ENCODE results near the gene PEX11G. TPM values are rescaled to one million over a fixed set of nuclear protein-coding genes. Genes with fewer than 3 reads are reported as not detected.

PEX11G gene
- total and polyA plus RNA-seq, 8 donors, result 3.9 to 8.8 (median 5.5) TPM; not detected in 3

DNA sequence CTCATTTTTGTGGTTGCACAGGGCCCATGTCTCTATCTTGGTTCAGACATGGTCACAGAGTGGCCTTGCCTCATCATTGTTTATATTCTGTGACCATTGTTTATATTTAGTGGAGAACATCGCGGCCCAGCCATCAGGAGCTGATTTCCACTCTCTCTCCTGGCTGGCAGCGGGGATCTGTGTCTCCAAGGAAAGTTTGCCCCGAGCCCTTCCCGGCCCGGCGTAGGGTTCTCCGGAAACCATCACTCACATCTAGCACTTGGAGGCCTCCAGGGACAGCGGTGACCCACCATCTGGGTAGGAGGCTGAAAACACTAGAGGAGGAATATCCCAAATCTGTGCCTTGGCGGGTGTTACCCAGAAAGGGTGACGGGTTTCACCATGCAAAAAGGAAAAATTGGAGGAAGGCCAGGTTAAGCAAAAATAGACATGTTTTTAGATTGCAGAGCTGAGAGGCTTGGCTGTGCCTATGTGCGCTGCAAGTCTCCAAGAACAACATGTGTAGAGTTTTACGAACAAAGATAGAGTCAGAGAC, 26.3 kb upstream of the PEX11G start:
- TF ChIP-seq POLR2A (IDR thresholded peaks at IDR 0.05) (no peak), CTCF (IDR thresholded peaks at IDR 0.05) (no peak), EP300 (IDR thresholded peaks at IDR 0.05) (peak; percentile 88), POLR2AphosphoS5 (IDR thresholded peaks at IDR 0.05) (peak; percentile 68 to 77 (median 75))
- DNase-seq, result peak; percentile 43 to 51
- Histone ChIP-seq H3K27ac (peak overlapping the region; percentile 81 to 94 (median 87)), H3K4me1 (peaks cover 12 to 42% (median 25%) of the 10 kb centered on the region in 4 donors), H3K36me3 (peaks cover 0 to 13% (median 12%) of the 10 kb centered on the region in 4 donors), H3K4me3 (peak overlapping the region; percentile 59 to 83 (median 74)), H3K9me3 (no peaks in the 10 kb centered on the region), H3K27me3 (peaks cover 0 to 6% (median 0%) of the 10 kb centered on the region in 3 donors)
- intact Hi-C loops (cut with DNase I; ENCODE audit: low total_unique reads), result no loop called here
- 60 to 73% (median 72%) methylated on average over 13 of the region's 13 CpGs for WGBS, 5 donors

DNA sequence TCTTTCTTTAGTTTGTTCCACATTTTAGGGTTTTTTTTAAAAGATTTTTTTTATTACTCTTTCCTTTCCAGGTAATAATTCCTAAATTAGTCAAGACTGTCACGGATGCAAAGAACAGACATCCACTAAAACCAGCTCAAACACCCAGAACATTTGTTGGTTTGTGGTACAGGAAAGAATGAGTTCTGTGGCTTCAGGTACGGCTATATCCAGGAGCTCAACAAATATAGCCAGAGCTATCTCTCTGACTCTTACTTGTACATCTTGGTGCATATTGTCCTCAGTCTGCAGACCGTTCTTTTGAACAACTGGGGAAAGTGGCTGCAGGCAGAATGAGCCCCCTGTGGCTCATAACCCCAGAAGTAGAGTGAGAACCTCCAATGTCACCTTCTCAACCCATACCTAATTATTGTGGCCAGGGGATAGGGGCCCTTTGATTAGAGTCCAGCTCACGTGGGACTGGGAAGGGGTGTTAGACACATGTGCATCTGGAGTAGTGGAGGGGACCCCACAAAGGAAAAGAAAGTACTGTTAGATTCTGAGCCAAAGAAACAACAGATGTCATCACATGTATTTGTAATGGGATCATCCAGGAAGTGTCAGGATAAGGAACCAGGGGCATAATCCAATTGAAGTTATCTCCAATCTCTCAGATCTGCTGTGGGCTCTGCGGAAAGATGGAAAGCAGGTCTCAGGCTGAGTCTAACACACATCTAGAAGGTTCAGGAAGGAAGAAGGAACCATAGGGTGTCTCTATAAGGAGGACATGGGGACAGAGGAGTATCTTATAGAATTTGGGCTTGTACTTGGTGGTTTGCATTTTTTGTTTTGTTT, 25.2 kb upstream of the PEX11G start:
- intact Hi-C loops (cut with DNase I; ENCODE audit: low total_unique reads), result no loop called here

GRCh38 chr19:7512400-7512851, 23.6 kb upstream of the PEX11G start:
- no peak for TF ChIP-seq POLR2A (IDR thresholded peaks at IDR 0.05)
- no peak for TF ChIP-seq EP300 (IDR thresholded peaks at IDR 0.05)
- no peak for TF ChIP-seq CTCF (IDR thresholded peaks at IDR 0.05)
- no peak for TF ChIP-seq POLR2AphosphoS5 (IDR thresholded peaks at IDR 0.05)
- whole genome bisulfite sequencing, 5 donors, result 50 to 57% (median 51%) methylated on average over 6 of the region's 6 CpGs
- intact Hi-C loops (cut with DNase I; ENCODE audit: low total_unique reads), result no loop called here
- Histone ChIP-seq H3K4me3 (no peak overlapping the region), H3K9me3 (no peaks in the 10 kb centered on the region), H3K27ac (no peak overlapping the region), H3K4me1 (peaks cover 11 to 40% (median 25%) of the 10 kb centered on the region in 4 donors), H3K27me3 (peaks cover 0 to 6% (median 0%) of the 10 kb centered on the region in 3 donors), H3K36me3 (no peaks in the 10 kb centered on the region)
- no peak for DNase-seq

More for the DNA sequence above, 25.2 kb upstream of the PEX11G start:
- Histone ChIP-seq H3K4me1 (peaks cover 12 to 42% (median 25%) of the 10 kb centered on the region in 4 donors), H3K9me3 (no peaks in the 10 kb centered on the region), H3K27me3 (peaks cover 0 to 6% (median 0%) of the 10 kb centered on the region in 3 donors), H3K27ac (peak overlapping the region in 4 of 5 donors; percentile 81 to 94 (median 87)), H3K4me3 (no peak overlapping the region), H3K36me3 (peaks cover 0 to 1% (median under 1%) of the 10 kb centered on the region in 4 donors)
- WGBS, 5 donors, result 84 to 87% (median 85%) methylated on average over 5 of the region's 5 CpGs
- DNase-seq, result no peak
- TF ChIP-seq POLR2AphosphoS5 (IDR thresholded peaks at IDR 0.05) (no peak), CTCF (IDR thresholded peaks at IDR 0.05) (no peak), EP300 (IDR thresholded peaks at IDR 0.05) (no peak), POLR2A (IDR thresholded peaks at IDR 0.05) (no peak)

GRCh38 chr19:7509625-7510024, 20.8 kb upstream of the PEX11G start:
- intact Hi-C loops (cut with DNase I; ENCODE audit: low total_unique reads), result no loop called here
- H3K4me1 ChIP-seq, result peaks cover 14 to 32% (median 22%) of the 10 kb centered on the region in 4 donors
- H3K27ac ChIP-seq, result no peak overlapping the region
- no peak overlapping the region for H3K4me3 ChIP-seq
- no peaks in the 10 kb centered on the region for H3K36me3 ChIP-seq
- no peak for DNase-seq
- 10 to 44% (median 29%) methylated on average over 3 of the region's 3 CpGs for WGBS, 5 donors
- no peaks in the 10 kb centered on the region for H3K9me3 ChIP-seq
- peaks cover 0 to 17% (median 0%) of the 10 kb centered on the region in 3 donors for H3K27me3 ChIP-seq
- no peak for TF ChIP-seq POLR2AphosphoS5 (IDR thresholded peaks at IDR 0.05)
- TF ChIP-seq CTCF (IDR thresholded peaks at IDR 0.05), result no peak
- no peak for TF ChIP-seq POLR2A (IDR thresholded peaks at IDR 0.05)
- TF ChIP-seq EP300 (IDR thresholded peaks at IDR 0.05), result no peak
